ENCODE measurements around the gene CEACAM16.

CEACAM16 gene

GRCh38 chr19:44672226-44672625 is 26.7 kb upstream of the CEACAM16 start:
- CTCF ChIA-PET = interaction anchor here (1.1 to 1.8 kb wide), 4 partner anchors 9 to 94 kb away, joined by 3 to 7 read pairs (median 4); no protein-coding TSS in a partner anchor
- TF ChIP-seq, protein P1, sequence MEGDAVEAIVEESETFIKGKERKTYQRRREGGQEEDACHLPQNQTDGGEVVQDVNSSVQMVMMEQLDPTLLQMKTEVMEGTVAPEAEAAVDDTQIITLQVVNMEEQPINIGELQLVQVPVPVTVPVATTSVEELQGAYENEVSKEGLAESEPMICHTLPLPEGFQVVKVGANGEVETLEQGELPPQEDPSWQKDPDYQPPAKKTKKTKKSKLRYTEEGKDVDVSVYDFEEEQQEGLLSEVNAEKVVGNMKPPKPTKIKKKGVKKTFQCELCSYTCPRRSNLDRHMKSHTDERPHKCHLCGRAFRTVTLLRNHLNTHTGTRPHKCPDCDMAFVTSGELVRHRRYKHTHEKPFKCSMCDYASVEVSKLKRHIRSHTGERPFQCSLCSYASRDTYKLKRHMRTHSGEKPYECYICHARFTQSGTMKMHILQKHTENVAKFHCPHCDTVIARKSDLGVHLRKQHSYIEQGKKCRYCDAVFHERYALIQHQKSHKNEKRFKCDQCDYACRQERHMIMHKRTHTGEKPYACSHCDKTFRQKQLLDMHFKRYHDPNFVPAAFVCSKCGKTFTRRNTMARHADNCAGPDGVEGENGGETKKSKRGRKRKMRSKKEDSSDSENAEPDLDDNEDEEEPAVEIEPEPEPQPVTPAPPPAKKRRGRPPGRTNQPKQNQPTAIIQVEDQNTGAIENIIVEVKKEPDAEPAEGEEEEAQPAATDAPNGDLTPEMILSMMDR (IDR thresholded peaks at IDR 0.05; ENCODE audit: control extremely low read depth, extremely low read depth, low read depth, missing control alignments) = no peak
- POLR2A ChIA-PET = no interaction called here

DNA sequence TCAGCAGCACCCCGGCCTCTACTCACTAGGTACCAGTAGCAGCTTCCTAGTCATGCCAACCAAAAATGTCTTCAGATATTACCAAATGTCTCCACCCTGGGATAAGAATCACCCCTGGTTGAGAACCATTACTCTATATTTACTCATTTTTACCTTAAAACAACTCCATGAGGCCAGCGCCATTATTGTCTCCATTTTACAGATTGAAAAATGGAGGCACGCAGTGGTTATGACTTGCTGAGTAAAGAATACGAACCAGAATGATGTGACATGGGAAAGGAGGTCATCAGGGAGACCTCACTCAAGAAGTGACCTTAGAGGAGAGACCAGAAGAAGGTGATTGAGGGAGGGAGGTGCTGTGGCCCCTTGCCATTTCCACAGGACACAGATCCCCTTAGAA is 25.4 kb upstream of the CEACAM16 start:
- TF ChIP-seq, protein P1 (IDR thresholded peaks at IDR 0.05; ENCODE audit: control extremely low read depth, extremely low read depth, low read depth, missing control alignments) = no peak
- ChIA-PET CTCF (interaction anchor here (0.9 to 1.8 kb wide), 3 partner anchors 11 to 97 kb away, joined by 3 to 7 read pairs (median 3); no protein-coding TSS in a partner anchor), POLR2A (no interaction called here)
- DNase-seq (ENCODE audit: extremely low spot score) = no peak

More at GRCh38 chr19:44672226-44672625, 26.7 kb upstream of the CEACAM16 start:
- DNase-seq (ENCODE audit: extremely low spot score) = no peak

- DNase-seq (ENCODE audit: extremely low spot score) = no peak
- POLR2A ChIA-PET = no interaction called here
Observed at GRCh38 chr19:44675521-44675920, 23.4 kb upstream of the CEACAM16 start.

DNA sequence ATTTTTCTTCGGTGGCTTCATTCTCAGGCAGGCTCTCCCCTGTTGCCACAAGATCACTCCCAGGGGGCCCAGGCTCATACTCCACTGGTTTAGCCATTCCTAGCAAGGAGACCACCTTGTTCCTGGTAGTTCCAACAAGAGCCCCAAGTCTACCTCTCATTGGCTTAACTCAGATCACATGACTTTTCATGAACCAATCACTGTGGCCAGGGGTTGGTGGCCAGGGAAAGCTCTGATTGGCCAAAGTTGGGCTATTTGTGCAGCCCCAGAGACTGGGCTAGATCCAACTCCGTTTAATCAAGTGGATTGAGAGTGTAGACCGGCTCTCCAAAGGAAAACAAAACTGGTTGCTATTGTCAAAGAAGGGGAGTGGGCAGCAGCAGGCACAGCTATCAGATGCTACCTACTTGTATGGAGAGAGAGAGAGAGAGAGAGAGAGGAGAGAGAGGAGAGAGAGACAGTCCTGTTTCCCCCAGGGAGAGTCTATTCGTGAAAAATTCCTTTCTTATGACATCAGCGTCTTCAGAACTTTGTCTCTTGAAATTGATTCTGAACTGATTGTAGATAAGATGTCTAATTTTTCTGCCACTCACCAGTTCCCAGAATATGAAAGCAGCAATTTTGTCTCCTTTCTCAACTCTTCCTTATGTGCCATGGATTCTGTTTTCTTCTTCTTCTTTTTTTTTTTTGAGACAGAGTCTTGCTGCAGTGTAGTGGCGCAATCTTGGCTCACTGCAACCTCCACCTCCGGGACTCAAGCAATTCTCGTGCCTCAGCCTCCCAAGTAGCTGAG is 21.7 kb upstream of the CEACAM16 start:
- CTCF ChIA-PET = interaction anchor here (0.8 to 3.1 kb wide), 5 partner anchors 12 to 106 kb away, joined by 3 to 11 read pairs (median 4); no protein-coding TSS in a partner anchor
- POLR2A ChIA-PET = no interaction called here
- no peak for DNase-seq (ENCODE audit: extremely low spot score)
- TF ChIP-seq, protein P1 (IDR thresholded peaks at IDR 0.05; ENCODE audit: control extremely low read depth, extremely low read depth, low read depth, missing control alignments) = no peak

More at GRCh38 chr19:44675521-44675920, 23.4 kb upstream of the CEACAM16 start:
- CTCF ChIA-PET = interaction anchor here (1.1 to 3.1 kb wide), 5 partner anchors 13 to 98 kb away, joined by 3 to 11 read pairs (median 4); no protein-coding TSS in a partner anchor
- TF ChIP-seq, protein P1 (IDR thresholded peaks at IDR 0.05; ENCODE audit: control extremely low read depth, extremely low read depth, low read depth, missing control alignments) = no peak

DNA sequence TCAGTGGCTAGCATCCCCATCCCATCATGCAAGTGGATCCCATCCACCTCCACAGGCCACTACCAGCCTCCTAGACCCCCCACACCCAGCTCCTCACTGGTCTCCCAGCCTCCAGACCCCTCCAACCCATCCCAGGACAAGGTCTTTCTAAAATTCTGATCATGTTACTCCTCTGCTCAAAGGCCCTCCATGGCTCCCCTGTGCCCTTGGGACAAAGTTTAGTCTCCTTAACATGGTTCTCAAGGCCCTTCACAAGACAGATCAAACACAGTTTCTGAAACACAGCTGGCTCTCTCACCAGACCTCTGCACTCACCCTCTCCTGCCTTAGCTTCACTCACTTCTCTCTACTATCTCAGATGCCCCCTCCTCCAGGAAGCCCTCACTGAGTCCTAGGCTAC is 18.4 kb upstream of the CEACAM16 start:
- TF ChIP-seq, protein P1 (IDR thresholded peaks at IDR 0.05; ENCODE audit: control extremely low read depth, extremely low read depth, low read depth, missing control alignments) = no peak
- POLR2A ChIA-PET = no interaction called here
- no peak for DNase-seq (ENCODE audit: extremely low spot score)
- CTCF ChIA-PET = interaction anchor here (1.1 to 1.8 kb wide), 6 partner anchors 9 to 110 kb away, joined by 3 to 6 read pairs (median 5); no protein-coding TSS in a partner anchor

DNA sequence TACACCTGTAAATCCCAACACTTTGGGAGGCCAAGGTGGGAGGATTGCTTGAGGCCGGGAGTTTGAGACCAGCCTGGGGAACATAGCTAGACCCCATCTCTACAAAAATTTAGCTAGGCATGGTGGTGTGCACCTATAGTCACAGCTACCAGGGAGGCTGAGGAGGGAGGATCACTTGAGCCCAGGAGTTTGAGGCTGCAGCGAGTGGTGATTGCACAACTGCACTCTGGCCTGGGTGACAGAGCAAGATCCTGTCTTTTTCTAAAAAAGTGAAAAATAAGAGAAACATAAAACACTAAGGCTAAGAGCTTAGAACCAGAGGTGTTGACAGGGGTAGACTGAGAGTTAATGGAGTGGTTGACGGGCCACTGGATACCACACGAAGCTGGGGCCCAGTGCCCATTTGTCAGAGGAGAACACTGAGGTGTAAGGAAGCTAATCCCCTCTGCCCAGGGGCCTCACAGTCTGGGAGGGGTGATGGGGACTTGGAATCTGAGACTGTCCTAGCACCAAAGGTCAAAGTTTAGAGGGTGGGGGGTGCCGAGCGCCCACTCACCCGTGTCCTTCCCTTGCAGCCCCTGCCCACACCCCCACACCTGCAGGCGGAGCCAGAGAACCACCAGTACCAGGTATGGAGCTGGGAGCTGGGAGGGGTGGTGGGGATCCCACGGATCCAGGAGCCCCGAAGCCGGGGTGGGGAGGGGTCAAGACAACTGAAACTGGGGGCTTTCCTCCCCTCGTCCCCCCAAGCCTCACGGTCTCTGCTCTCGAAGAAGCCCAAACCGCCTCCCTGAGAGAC is 16.8 kb upstream of the CEACAM16 start:
- CTCF ChIA-PET = interaction anchor here (0.9 to 2.4 kb wide), 5 partner anchors 25 to 164 kb away, joined by 3 to 9 read pairs (median 4); partner anchors contain the start of gene NECTIN2
- no peak for DNase-seq (ENCODE audit: extremely low spot score)
- TF ChIP-seq, protein P1 (IDR thresholded peaks at IDR 0.05; ENCODE audit: control extremely low read depth, extremely low read depth, low read depth, missing control alignments) = no peak
- POLR2A ChIA-PET = interaction anchor here (0.6 kb wide), 2 partner anchors 86 to 1186 kb away, joined by 4 to 5 read pairs; no protein-coding TSS in a partner anchor
